Mononuclear cell (primary cell): ENCODE measurements around the gene GYS2. TPM values are rescaled to one million over a fixed set of nuclear protein-coding genes. Genes with fewer than 3 reads are reported as not detected.
A peak's percentile ranks its signal among the peaks of the same experiment; 100 is the strongest.

Experiments
- H3K27me3 ChIP-seq: 2 replicates; pipeline ENCODE4 v1.6.0; 2011; ENCODE audit warnings: low read length, control low read depth; ENCODE audit not compliant: insufficient read depth
- H3K4me1 ChIP-seq: 2 replicates; pipeline ENCODE4 v1.5.1; 2011; ENCODE audit warnings: mild to moderate bottlenecking, low read length, control low read depth; ENCODE audit not compliant: insufficient read depth
- H3K4me3 ChIP-seq: 2 replicates; pipeline ENCODE4 v1.5.1; 2011; ENCODE audit warnings: mild to moderate bottlenecking, low read length, moderate library complexity
- H3K9me3 ChIP-seq: 2 replicates; pipeline ENCODE4 v1.5.1; 2011; ENCODE audit warnings: low read depth, mild to moderate bottlenecking, control low read depth, low read length
- total RNA-seq: library from RNA; depleted of rRNA; stranded (reverse); fragments of >200 nt; gene quantifications from one replicate; pipeline ENCODE4 v1.2.3, GENCODE V29; 2012

Gene GYS2
- total RNA-seq, 1 donor: not detected

- H3K4me3 ChIP-seq: no peak overlapping the region
- H3K4me1 ChIP-seq: no peaks in the 10 kb centered on the region
- no peaks in the 10 kb centered on the region for H3K9me3 ChIP-seq
- no peaks in the 10 kb centered on the region for H3K27me3 ChIP-seq
Observed at GRCh38 chr12:21551841-21552465, 52.7 kb downstream of the GYS2 start.

DNA sequence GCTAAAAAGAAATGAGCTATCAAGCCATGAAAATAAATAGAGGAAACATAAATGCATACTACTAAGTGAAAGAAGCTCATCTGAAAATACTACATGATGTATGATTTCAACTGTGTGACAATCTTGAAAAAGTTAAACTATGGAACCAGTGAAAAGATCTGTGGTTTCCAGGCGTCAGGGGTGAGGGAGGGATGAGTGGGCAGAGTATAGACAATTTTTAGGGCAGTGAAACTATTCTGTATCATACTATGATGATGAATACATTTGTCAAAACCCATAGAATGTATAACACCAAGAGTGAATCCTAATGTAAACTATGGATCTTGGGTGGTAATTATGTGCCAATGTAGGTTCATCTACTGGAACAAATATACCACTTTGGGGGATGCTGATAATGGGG is 57.2 kb downstream of the GYS2 start:
- Histone ChIP-seq H3K4me3 (no peak overlapping the region), H3K9me3 (no peaks in the 10 kb centered on the region), H3K4me1 (no peaks in the 10 kb centered on the region), H3K27me3 (no peaks in the 10 kb centered on the region)

GRCh38 chr12:21546716-21547115 is 57.9 kb downstream of the GYS2 start:
- Histone ChIP-seq H3K27me3 (no peaks in the 10 kb centered on the region), H3K4me1 (no peaks in the 10 kb centered on the region), H3K9me3 (no peaks in the 10 kb centered on the region), H3K4me3 (no peak overlapping the region)

GRCh38 chr12:21545557-21545956 is 59.1 kb downstream of the GYS2 start:
- H3K4me3 ChIP-seq: no peak overlapping the region
- no peaks in the 10 kb centered on the region for H3K27me3 ChIP-seq
- H3K4me1 ChIP-seq: no peaks in the 10 kb centered on the region
- no peaks in the 10 kb centered on the region for H3K9me3 ChIP-seq

- Histone ChIP-seq H3K4me1 (no peaks in the 10 kb centered on the region), H3K9me3 (no peaks in the 10 kb centered on the region), H3K4me3 (no peak overlapping the region), H3K27me3 (no peaks in the 10 kb centered on the region)
Observed at GRCh38 chr12:21543151-21543550, 61.5 kb downstream of the GYS2 start.

DNA sequence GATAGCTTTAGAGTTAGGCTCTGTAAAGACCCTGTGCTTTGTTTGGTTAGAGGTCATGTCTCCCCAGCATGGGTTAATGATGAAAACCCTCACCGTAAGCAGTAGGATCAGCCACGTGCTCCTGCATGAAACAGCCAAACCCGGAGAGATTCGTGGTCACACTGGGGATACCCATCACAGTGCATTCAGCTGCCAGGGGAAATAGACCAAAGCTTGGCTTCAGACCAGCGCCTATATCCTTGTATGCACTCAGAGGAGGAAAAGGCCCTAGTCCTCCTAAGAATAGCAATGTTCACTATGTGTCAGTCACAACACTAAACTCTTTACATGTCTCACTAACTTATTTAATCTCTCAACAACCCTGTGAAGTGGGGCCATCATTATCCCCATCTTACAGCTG is 62.2 kb downstream of the GYS2 start:
- no peak overlapping the region for H3K4me3 ChIP-seq
- H3K9me3 ChIP-seq: no peaks in the 10 kb centered on the region
- H3K27me3 ChIP-seq: no peaks in the 10 kb centered on the region
- H3K4me1 ChIP-seq: no peaks in the 10 kb centered on the region

GRCh38 chr12:21541773-21542172 is 62.9 kb downstream of the GYS2 start:
- H3K4me1 ChIP-seq: no peaks in the 10 kb centered on the region
- no peaks in the 10 kb centered on the region for H3K9me3 ChIP-seq
- H3K27me3 ChIP-seq: no peaks in the 10 kb centered on the region

GRCh38 chr12:21539797-21540196 is 64.8 kb downstream of the GYS2 start:
- Histone ChIP-seq H3K9me3 (no peaks in the 10 kb centered on the region), H3K4me3 (no peak overlapping the region), H3K27me3 (no peaks in the 10 kb centered on the region)

More at GRCh38 chr12:21541773-21542172, 62.9 kb downstream of the GYS2 start:
- H3K4me3 ChIP-seq: no peak overlapping the region

GRCh38 chr12:21538061-21538653 is 66.5 kb downstream of the GYS2 start:
- Histone ChIP-seq H3K27me3 (no peaks in the 10 kb centered on the region), H3K4me1 (no peaks in the 10 kb centered on the region), H3K9me3 (no peaks in the 10 kb centered on the region), H3K4me3 (no peak overlapping the region)

More at GRCh38 chr12:21539797-21540196, 64.8 kb downstream of the GYS2 start:
- no peaks in the 10 kb centered on the region for H3K4me1 ChIP-seq

GRCh38 chr12:21529456-21529855 is 75.2 kb downstream of the GYS2 start:
- H3K9me3 ChIP-seq: no peaks in the 10 kb centered on the region
- H3K27me3 ChIP-seq: peaks cover 67% of the 10 kb centered on the region
- no peak overlapping the region for H3K4me3 ChIP-seq
- H3K4me1 ChIP-seq: peaks cover 11% of the 10 kb centered on the region

GRCh38 chr12:21528953-21529352 is 75.7 kb downstream of the GYS2 start:
- no peaks in the 10 kb centered on the region for H3K9me3 ChIP-seq
- H3K4me1 ChIP-seq: peaks cover 11% of the 10 kb centered on the region
- H3K4me3 ChIP-seq: no peak overlapping the region
- H3K27me3 ChIP-seq: peaks cover 67% of the 10 kb centered on the region

GRCh38 chr12:21527451-21528180 is 77.0 kb downstream of the GYS2 start:
- Histone ChIP-seq H3K9me3 (no peaks in the 10 kb centered on the region), H3K27me3 (peaks cover 67% of the 10 kb centered on the region), H3K4me3 (peak overlapping the region; percentile 33), H3K4me1 (peaks cover 11% of the 10 kb centered on the region)

- no peaks in the 10 kb centered on the region for H3K9me3 ChIP-seq
- H3K4me1 ChIP-seq: peaks cover 11% of the 10 kb centered on the region
- H3K4me3 ChIP-seq: no peak overlapping the region
- peaks cover 63% of the 10 kb centered on the region for H3K27me3 ChIP-seq
Observed at GRCh38 chr12:21526721-21527345, 77.8 kb downstream of the GYS2 start.

DNA sequence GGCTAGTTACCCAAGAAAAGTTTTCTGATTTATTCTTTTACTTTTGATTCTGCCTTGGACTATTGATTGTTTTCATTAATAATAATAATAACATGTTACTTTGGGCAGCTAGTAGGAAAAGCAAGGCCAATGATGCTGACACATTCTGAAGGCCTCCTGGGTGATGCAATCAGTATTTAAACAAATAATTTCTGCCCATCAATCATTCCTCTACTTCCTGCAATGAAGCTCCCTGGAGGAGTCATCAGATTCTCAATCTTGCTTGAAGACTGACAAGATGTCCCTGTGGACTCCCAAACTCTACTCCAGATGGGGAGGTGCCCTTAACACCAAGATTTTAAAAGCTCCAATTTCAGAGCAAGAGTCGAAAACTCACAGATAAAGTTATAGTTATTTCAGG is 78.6 kb downstream of the GYS2 start, which contains the start of gene SPX:
TSS of gene SPX (plus strand) at position 244 of the 400 bp plus-strand sequence. CDS start 177 bp downstream, outside the sequence.
- Histone ChIP-seq H3K9me3 (no peaks in the 10 kb centered on the region), H3K4me1 (peaks cover 11% of the 10 kb centered on the region), H3K27me3 (peaks cover 56% of the 10 kb centered on the region), H3K4me3 (no peak within 1 kb of the TSS)

DNA sequence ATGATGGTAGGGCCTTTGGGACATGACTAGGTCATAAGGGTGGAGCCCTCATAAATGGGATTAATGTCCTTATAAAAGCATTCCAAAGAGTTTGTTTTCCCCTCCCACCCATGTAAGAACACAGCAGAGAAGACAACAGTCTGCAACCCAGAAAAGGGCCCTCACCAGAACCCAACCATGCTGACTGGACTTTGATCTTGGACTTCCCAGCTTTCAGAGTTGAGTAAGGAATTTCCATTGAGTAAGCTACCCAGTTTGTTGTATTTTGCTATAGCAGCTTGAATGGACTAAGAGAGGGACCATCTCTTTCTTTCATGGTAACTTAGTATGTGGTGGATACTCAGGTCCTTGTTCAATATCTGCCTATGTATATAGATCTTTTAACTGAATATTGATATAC is 81.5 kb downstream of the GYS2 start:
- no peak overlapping the region for H3K4me3 ChIP-seq
- peaks cover 31% of the 10 kb centered on the region for H3K27me3 ChIP-seq
- H3K9me3 ChIP-seq: no peaks in the 10 kb centered on the region
- peaks cover 11% of the 10 kb centered on the region for H3K4me1 ChIP-seq
